SU-DHL-6 (cell line): ENCODE measurements around the gene SLC25A47.

Experiments used
- EZH2phosphoT487 ChIP-seq: fragments of 200-600 bp; sonication (generic), shearing (Covaris generic); conservative IDR thresholded peaks from 2 replicates; pipeline ENCODE4 v1.6.1; 2018; ENCODE audit warnings: mild to moderate bottlenecking, antibody characterized with exemption, low read length, moderate library complexity, mixed read lengths
- TF ChIP-seq, protein P1 (sequence below): fragments of 200-600 bp; sonication (generic); IDR thresholded peaks from one replicate; pipeline ENCODE4 v1.5.1; 2017; ENCODE audit warnings: antibody characterized with exemption, mild to moderate bottlenecking, low read length, moderate library complexity; ENCODE audit not compliant: insufficient read depth, poor library complexity, severe bottlenecking

DNA sequence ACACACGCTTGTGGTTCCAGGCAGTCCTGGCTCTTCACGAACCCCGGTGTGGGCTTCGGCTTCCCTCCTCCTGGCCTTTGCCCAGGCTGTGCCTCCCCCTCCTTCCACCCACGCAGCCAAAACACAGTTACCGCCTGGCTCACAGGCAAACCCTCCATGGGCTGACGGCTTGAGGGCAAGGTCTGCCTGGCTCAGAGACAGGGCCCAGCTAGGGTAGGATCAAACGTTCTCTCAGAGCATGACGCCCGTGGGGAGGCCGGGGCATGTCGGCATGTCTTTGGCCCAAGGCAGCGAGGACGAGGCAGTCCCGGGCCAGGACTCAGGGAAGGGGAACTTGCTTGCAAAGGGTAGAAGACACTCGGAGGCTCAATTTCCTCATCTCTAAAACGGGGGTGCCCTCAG, 2.1 kb downstream of the SLC25A47 start:
- TF ChIP-seq, protein P1, sequence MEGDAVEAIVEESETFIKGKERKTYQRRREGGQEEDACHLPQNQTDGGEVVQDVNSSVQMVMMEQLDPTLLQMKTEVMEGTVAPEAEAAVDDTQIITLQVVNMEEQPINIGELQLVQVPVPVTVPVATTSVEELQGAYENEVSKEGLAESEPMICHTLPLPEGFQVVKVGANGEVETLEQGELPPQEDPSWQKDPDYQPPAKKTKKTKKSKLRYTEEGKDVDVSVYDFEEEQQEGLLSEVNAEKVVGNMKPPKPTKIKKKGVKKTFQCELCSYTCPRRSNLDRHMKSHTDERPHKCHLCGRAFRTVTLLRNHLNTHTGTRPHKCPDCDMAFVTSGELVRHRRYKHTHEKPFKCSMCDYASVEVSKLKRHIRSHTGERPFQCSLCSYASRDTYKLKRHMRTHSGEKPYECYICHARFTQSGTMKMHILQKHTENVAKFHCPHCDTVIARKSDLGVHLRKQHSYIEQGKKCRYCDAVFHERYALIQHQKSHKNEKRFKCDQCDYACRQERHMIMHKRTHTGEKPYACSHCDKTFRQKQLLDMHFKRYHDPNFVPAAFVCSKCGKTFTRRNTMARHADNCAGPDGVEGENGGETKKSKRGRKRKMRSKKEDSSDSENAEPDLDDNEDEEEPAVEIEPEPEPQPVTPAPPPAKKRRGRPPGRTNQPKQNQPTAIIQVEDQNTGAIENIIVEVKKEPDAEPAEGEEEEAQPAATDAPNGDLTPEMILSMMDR = no peak
- no peak for TF ChIP-seq EZH2phosphoT487
